ENCODE measurements around the gene TMEM239. TPM values are rescaled to one million over a fixed set of nuclear protein-coding genes. Genes with fewer than 3 reads are reported as not detected.
"Not testable (repeated sequence)": the region's sequence is repeated elsewhere in the genome, so short reads cannot be mapped to it uniquely, and the experiment has no call there.

TMEM239 gene
- total RNA-seq, 2 donors from 2014 or later: not detected

GRCh38 chr20:2807019-2807418 is 9.1 kb upstream of the TMEM239 start:
- intact Hi-C loops (cut with DNase I): no loop called here
- ATAC-seq (no peak), DNase-seq (no peak)
- no peaks in the 10 kb centered on the region for H3K4me1 ChIP-seq
- no peak overlapping the region for H3K4me3 ChIP-seq
- WGBS, 2 donors: 67 to 69% methylated on average over 4 of the region's 4 CpGs
- H3K9me3 ChIP-seq: no peaks in the 10 kb centered on the region
- no peak for TF ChIP-seq POLR2A (IDR thresholded peaks at IDR 0.05)
- no peak for TF ChIP-seq CTCF (IDR thresholded peaks at IDR 0.05)
- peaks cover 0 to 7% of the 10 kb centered on the region in 2 donors for H3K27me3 ChIP-seq
- no peaks in the 10 kb centered on the region for H3K36me3 ChIP-seq (replicated peaks in 1 of 2; ENCODE audit: insufficient read depth in 1 of 2, low read depth in 2 of 2)
- no peak overlapping the region for H3K27ac ChIP-seq

- ATAC-seq; H3K27ac ChIP-seq; DNase-seq; H3K9me3 ChIP-seq; H3K4me1 ChIP-seq; H3K27me3 ChIP-seq; H3K4me3 ChIP-seq; H3K36me3 ChIP-seq (replicated peaks in 1 of 2; ENCODE audit: insufficient read depth in 1 of 2, low read depth in 2 of 2); intact Hi-C loops (cut with DNase I): not testable (repeated sequence)
- WGBS, 2 donors: 63 to 80% methylated on average over 9 of the region's 9 CpGs
Measured at GRCh38 chr20:2807929-2808328, 8.2 kb upstream of the TMEM239 start.

GRCh38 chr20:2809690-2810089 is 6.5 kb upstream of the TMEM239 start:
- Histone ChIP-seq H3K27me3 (peaks cover 0 to 5% of the 10 kb centered on the region in 2 donors), H3K4me1 (no peaks in the 10 kb centered on the region), H3K27ac (no peak overlapping the region), H3K36me3 (replicated peaks in 1 of 2; ENCODE audit: insufficient read depth in 1 of 2, low read depth in 2 of 2) (no peaks in the 10 kb centered on the region), H3K9me3 (no peaks in the 10 kb centered on the region), H3K4me3 (no peak overlapping the region)
- intact Hi-C loops (cut with DNase I): no loop called here
- no peak for TF ChIP-seq CTCF (IDR thresholded peaks at IDR 0.05)
- TF ChIP-seq POLR2A (IDR thresholded peaks at IDR 0.05): no peak
- no peak for ATAC-seq
- WGBS, 2 donors: 82 to 88% methylated on average over 8 to 10 of the region's 10 CpGs
- DNase-seq: no peak

GRCh38 chr20:2812189-2812588 is 4.0 kb upstream of the TMEM239 start:
- peaks cover 0 to 2% of the 10 kb centered on the region in 2 donors for H3K27me3 ChIP-seq

DNA sequence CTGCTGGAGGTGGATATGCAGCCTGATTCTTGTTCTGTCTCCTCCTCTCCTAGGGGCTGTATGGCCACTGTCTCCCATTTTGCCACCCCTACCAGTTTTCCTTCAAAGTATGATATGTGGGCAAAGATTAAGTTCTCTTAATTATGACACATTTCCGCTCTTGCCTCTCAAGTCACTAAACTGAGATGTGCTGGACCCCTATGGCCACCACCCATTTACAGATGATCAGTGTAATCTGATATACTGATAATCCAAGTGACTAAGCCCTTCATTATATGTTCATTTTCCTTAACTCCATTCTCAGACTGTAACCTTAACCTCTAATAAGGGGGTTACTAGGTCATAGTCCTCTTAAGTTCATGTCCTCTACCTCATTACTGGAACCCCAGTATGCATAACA is 2.1 kb upstream of the TMEM239 start:
- Histone ChIP-seq H3K9me3 (no peaks in the 10 kb centered on the region), H3K27me3 (no peaks in the 10 kb centered on the region), H3K27ac (no peak overlapping the region), H3K36me3 (replicated peaks in 1 of 2; ENCODE audit: insufficient read depth in 1 of 2, low read depth in 2 of 2) (no peaks in the 10 kb centered on the region), H3K4me3 (no peak overlapping the region), H3K4me1 (no peaks in the 10 kb centered on the region)
- ATAC-seq (no peak), DNase-seq (no peak)
- no peak for TF ChIP-seq POLR2A (IDR thresholded peaks at IDR 0.05)
- TF ChIP-seq CTCF (IDR thresholded peaks at IDR 0.05): no peak
- 93 to 100% methylated on average over 1 of the region's 1 CpG for WGBS, 2 donors
- intact Hi-C loops (cut with DNase I): no loop called here

More at GRCh38 chr20:2812189-2812588, 4.0 kb upstream of the TMEM239 start:
- H3K4me3 ChIP-seq: no peak overlapping the region
- H3K9me3 ChIP-seq: no peaks in the 10 kb centered on the region
- no peak for ATAC-seq
- no peak overlapping the region for H3K27ac ChIP-seq
- no peak for DNase-seq
- TF ChIP-seq CTCF (IDR thresholded peaks at IDR 0.05) (no peak), POLR2A (IDR thresholded peaks at IDR 0.05) (no peak)
- no peaks in the 10 kb centered on the region for H3K36me3 ChIP-seq (replicated peaks in 1 of 2; ENCODE audit: insufficient read depth in 1 of 2, low read depth in 2 of 2)
- intact Hi-C loops (cut with DNase I): no loop called here
- 70 to 85% methylated on average over 3 of the region's 3 CpGs for WGBS, 2 donors
- no peaks in the 10 kb centered on the region for H3K4me1 ChIP-seq
